ENCODE data around the gene COPS6. TPM values are rescaled to one million over a fixed set of nuclear protein-coding genes. Genes with fewer than 3 reads are reported as not detected.

Gene COPS6
- total RNA-seq, 1 experiment from 2014 or later, result 182 TPM

GRCh38 chr7:100098913-100099312, 10.1 kb downstream of the COPS6 start:
- Histone ChIP-seq H3K9me3 (ENCODE audit: control insufficient read depth, insufficient read depth, low read depth, low read length) (no peaks in the 10 kb centered on the region), H3K4me3 (ENCODE audit: low read depth in 2 of 2, low read length in 2 of 2) (peak overlapping the region; percentile 82 to 89), H3K4me1 (ENCODE audit: control insufficient read depth, insufficient read depth, low read length) (peaks cover 22% of the 10 kb centered on the region), H3K36me3 (ENCODE audit: control insufficient read depth, insufficient read depth, low read length) (peaks cover 53% of the 10 kb centered on the region), H3K27ac (ENCODE audit: low read length) (peak overlapping the region; percentile 93), H3K27me3 (ENCODE audit: control insufficient read depth, insufficient read depth, low read length) (no peaks in the 10 kb centered on the region)
- ChIA-PET POLR2A (no interaction called here), CTCF (no interaction called here)
- in situ Hi-C loops (cut with HindIII; ENCODE audit: low pct_unique_long_range_greater_than_20kb, low sequenced_read_pairs) (no loop called here), intact Hi-C loops (cut with micrococcal nuclease; ENCODE audit: unreplicated experiment) (no loop called here)
- no peak for ATAC-seq
- no peak for DNase-seq (ENCODE audit: low read depth, low spot score)
- TF ChIP-seq REST (IDR thresholded peaks at IDR 0.05; ENCODE audit: insufficient read depth in 1 of 2, low read depth in 2 of 2, low read length in 1 of 2), result no peak
- no TSS peak for BruUV-seq (replicated peaks)

- peak overlapping the region; percentile 82 to 89 for H3K4me3 ChIP-seq (ENCODE audit: low read depth in 2 of 2, low read length in 2 of 2)
- TF ChIP-seq SIN3A (IDR thresholded peaks at IDR 0.05; ENCODE audit: borderline replicate concordance, insufficient read depth, low read depth, low read length) (no peak), TCF7L2 (IDR thresholded peaks at IDR 0.05; ENCODE audit: low read depth, low read length) (no peak), CTCF (IDR thresholded peaks at IDR 0.05) (no peak), POLR2AphosphoS5 (IDR thresholded peaks at IDR 0.05; ENCODE audit: low read depth, low read length) (no peak), REST (IDR thresholded peaks at IDR 0.05; ENCODE audit: insufficient read depth in 1 of 2, low read depth in 2 of 2, low read length in 1 of 2) (no peak)
- ChIA-PET CTCF (no interaction called here), POLR2A (no interaction called here)
- no peaks in the 10 kb centered on the region for H3K9me3 ChIP-seq (ENCODE audit: control insufficient read depth, insufficient read depth, low read depth, low read length)
- H3K4me1 ChIP-seq (ENCODE audit: control insufficient read depth, insufficient read depth, low read length), result peaks cover 21% of the 10 kb centered on the region
- no peak for ATAC-seq
- H3K27ac ChIP-seq (ENCODE audit: low read length), result peak overlapping the region; percentile 93
- BruUV-seq (replicated peaks), result no TSS peak
- peaks cover 49% of the 10 kb centered on the region for H3K36me3 ChIP-seq (ENCODE audit: control insufficient read depth, insufficient read depth, low read length)
- no peaks in the 10 kb centered on the region for H3K27me3 ChIP-seq (ENCODE audit: control insufficient read depth, insufficient read depth, low read length)
- DNase-seq (ENCODE audit: low read depth, low spot score), result no peak
- in situ Hi-C loops (cut with HindIII; ENCODE audit: low pct_unique_long_range_greater_than_20kb, low sequenced_read_pairs) (no loop called here), intact Hi-C loops (cut with micrococcal nuclease; ENCODE audit: unreplicated experiment) (no loop called here)
Observed at GRCh38 chr7:100099452-100099851, 10.7 kb downstream of the COPS6 start.
